GM19351 (cell line): ENCODE measurements around the gene HBB.

ENCODE experiments used
- ATAC-seq: cut with Tn5 transposase; IDR thresholded peaks from one replicate; pipeline ENCODE4 v1.9.1; 2021; ENCODE audit warnings: mild to moderate bottlenecking, moderate library complexity; ENCODE audit not compliant: unreplicated experiment

The HBB gene

DNA sequence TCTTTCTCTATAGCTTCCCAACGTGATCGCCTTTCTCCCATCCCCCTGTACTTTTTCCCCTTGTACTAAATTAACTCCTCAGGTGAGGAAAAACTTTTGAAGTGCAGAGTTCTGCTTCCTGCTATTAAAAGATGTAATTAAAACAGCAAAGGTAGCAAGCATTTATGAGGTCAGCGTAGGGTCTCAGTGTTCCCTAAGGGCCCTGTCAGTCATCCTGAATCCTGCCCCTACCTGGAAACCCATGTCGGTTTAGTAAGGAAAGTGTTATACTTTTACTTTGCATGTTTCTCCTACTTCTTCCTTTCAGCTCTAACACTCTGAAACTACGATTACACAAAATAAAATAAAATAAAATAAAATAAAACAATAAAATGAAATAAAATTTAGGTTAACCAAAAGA lies 1.3 kb upstream of the HBB start:
- no peak for ATAC-seq

DNA sequence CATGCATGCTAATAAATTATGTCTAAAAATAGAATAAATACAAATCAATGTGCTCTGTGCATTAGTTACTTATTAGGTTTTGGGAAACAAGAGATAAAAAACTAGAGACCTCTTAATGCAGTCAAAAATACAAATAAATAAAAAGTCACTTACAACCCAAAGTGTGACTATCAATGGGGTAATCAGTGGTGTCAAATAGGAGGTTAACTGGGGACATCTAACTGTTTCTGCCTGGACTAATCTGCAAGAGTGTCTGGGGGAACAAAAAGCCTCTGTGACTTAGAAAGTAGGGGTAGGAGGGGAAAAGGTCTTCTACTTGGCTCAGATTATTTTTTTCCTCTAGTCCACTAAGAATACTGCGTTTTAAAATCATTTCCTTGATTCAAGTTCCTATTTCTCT lies 810 bp upstream of the HBB start:
- ATAC-seq, result no peak

- ATAC-seq, result no peak
Measured at GRCh38 chr11:5225480-5225871, 1.4 kb downstream of the HBB start.

DNA sequence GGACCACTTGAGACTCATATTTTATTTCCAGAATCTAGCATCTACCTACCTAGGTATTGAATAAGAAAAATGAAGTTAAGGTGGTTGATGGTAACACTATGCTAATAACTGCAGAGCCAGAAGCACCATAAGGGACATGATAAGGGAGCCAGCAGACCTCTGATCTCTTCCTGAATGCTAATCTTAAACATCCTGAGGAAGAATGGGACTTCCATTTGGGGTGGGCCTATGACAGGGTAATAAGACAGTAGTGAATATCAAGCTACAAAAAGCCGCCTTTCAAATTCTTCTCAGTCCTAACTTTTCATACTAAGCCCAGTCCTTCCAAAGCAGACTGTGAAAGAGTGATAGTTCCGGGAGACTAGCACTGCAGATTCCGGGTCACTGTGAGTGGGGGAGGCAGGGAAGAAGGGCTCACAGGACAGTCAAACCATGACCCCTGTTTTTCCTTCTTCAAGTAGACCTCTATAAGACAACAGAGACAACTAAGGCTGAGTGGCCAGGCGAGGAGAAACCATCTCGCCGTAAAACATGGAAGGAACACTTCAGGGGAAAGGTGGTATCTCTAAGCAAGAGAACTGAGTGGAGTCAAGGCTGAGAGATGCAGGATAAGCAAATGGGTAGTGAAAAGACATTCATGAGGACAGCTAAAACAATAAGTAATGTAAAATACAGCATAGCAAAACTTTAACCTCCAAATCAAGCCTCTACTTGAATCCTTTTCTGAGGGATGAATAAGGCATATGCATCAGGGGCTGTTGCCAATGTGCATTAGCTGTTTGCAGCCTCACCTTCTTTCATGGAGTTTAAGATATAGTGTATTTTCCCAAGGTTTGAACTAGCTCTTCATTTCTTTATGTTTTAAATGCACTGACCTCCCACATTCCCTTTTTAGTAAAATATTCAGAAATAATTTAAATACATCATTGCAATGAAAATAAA lies 2.1 kb downstream of the HBB start:
- no peak for ATAC-seq

DNA sequence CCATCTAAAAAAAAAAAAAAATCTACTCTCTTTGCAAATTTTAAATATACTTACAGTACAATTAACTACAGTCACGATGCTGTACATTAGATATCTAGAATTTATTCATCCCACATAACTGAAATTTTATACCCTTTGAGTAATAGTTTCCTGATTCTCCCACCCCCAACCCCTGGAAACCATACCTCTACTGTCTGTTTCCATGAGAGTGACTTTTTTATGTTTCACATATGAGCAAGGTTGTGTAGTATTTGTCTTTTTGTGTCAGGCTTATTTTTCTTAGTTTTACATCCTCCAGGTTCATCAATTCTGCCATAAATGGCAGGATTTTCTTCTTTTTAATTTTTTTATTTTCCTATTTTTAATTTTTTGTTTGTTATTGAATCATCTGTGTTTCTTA lies 3.2 kb downstream of the HBB start:
- no peak for ATAC-seq

GRCh38 chr11:5223146-5223545 lies 3.7 kb downstream of the HBB start:
- no peak for ATAC-seq

DNA sequence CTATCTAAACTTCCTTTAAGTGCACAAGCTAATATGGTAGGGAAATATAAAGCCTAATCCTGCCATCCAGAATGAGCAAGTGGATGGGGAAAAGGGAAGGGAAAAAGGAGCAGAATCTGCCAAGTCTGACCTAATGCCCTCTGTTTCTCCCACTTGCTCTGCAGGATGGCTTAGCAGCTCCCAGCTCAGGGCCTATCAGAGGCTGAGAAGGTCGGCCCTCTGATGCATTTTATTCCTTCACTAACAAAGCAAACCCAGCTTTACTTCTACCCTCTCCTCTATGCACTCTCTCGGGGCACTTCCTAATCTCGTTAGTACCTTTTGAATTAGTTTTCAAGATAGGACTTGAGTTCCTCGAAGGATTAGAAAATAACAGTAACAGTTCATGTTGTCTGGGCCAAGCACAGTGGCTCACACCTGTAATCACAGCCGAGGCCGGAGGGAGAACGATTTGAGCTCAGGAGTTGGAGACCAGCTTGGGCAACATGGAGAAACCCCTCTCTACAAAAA lies 16.4 kb downstream of the HBB start:
- no peak for ATAC-seq

- peak; percentile 88 for ATAC-seq
Measured at GRCh38 chr11:5204787-5205186, 22.1 kb downstream of the HBB start.

GRCh38 chr11:5203366-5203765 lies 23.5 kb downstream of the HBB start:
- no peak for ATAC-seq

DNA sequence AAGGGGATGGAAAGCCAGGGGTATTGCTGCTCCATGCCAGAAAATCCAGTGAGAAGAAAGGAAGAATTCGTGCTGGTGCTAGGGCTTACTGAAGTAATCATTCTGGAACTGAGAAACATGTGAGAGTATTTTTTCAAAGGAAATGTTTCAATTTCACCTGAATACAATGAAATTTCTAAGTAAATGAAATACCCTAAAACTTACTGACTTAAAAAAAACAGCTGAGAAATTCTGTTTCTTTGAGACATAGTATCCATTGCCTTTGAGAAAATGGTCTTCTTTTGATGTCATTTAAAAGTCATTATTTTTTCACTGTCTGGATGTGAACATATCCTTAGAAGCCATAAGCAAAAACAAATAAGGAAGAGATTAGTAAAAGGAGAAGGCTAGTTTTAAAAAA lies 26.3 kb downstream of the HBB start, which contains the start of gene OR51V1:
Gene OR51V1, minus strand, starts transcription at position 101 of the 400 bp plus-strand sequence. Its CDS starts 0 bp downstream, at position 101.
- no peak for ATAC-seq

DNA sequence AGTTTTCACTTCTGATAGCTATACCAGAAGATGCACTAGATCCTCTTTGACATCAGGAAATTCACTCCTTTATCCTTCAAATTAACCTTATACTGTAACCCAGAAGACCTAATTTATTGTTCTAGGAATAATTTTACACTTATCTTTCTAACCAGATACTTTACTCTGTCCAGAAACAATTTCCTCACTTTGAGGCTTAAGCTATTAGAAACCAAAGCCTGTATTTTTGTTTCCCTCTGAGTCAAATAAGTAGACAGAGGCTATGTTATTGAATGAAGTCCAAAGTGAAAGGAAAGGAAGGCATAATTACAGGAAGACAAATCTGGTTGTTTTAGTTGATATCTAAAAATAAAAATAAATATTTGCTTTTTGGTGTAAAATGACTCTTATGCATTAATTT lies 28.6 kb downstream of the HBB start:
- no peak for ATAC-seq

GRCh38 chr11:5197536-5197935 lies 29.3 kb downstream of the HBB start:
- ATAC-seq, result no peak

GRCh38 chr11:5196731-5197130 lies 30.1 kb downstream of the HBB start:
- no peak for ATAC-seq

GRCh38 chr11:5196067-5196466 lies 30.8 kb downstream of the HBB start:
- ATAC-seq, result no peak

DNA sequence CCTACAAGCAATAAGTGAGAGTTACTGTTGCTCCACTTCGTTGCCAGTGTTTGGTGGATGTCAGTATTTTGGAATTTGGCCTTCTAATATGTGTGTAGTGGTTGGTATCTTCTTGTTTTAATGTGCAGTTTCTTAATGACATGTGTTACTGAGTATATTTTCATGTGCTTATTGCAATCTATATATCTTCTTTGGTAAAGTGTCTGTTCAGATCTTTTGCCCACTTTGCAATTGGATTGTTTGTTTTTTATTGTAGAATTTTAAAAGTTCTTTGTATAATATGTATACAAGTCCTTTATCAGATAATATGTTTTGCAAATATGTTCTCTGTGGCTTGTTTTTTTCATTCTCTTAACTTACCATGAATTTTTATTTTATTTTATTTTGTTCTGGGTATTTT lies 34.1 kb downstream of the HBB start:
- no peak for ATAC-seq

DNA sequence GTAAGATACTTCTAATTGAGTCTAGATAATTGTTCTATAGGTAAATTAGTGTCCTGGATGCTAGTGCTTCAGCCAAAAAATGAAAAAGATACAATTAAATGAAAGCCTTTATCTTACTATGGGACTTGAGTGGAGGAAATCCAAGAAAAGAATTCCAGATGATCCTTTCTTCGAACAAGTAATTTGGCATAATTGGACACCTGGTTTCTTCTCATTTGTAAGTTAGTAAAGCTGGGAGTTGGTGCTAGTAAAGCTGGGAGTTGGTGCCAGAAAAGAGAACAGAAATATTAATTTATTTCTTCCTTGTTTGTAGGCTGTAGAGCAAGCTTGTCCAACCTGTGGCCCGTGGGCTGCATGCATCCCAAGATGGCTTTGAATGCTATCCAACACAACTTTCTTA lies 38.7 kb downstream of the HBB start:
- ATAC-seq, result no peak

DNA sequence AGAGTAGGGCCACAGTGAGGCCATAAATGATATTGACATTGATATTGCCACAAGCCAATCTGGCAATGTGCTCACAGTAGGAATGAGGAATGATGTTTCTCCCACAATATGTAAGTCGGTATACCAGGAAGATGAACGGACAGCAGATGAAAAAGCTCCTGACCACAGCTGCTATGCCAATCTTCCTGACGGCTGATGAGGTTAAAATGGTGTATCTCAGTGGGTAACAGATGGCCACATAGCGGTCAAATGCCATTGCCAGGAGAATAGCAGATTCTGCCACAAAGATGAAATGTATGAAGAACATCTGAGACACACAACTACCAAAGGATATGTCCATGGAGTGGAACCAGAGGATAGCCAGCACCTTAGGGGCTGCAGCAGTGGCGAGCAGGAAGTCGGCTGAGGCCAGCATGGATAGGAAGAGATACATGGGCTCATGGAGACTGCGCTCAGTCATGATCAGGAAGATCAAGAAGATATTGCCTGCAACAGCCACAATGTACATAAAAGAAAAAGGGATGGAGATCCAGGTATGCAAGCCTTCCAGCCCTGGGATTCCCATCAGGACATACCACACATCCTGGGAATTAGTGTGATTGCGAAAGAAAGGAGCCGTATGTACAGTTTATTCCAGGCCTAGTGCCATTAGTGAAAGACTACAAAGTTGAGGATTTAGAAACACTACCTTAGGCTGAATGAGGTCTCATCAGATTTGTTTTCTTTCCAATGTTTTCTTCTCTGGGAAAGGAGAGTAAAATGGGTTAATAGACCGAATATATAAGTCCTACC lies 48.6 kb downstream of the HBB start:
- no peak for ATAC-seq
